HG02678 (cell line): ENCODE measurements around the gene PRDM15.
A peak's percentile ranks its signal among the peaks of the same experiment; 100 is the strongest.

Experiments
- ATAC-seq: cut with Tn5 transposase; IDR thresholded peaks from one replicate; pipeline ENCODE4 v1.9.1; 2021; ENCODE audit warnings: mild to moderate bottlenecking, moderate library complexity; ENCODE audit not compliant: unreplicated experiment

Gene PRDM15

GRCh38 chr21:41827951-41828883 is 50.9 kb downstream of the PRDM15 start:
- no peak for ATAC-seq

DNA sequence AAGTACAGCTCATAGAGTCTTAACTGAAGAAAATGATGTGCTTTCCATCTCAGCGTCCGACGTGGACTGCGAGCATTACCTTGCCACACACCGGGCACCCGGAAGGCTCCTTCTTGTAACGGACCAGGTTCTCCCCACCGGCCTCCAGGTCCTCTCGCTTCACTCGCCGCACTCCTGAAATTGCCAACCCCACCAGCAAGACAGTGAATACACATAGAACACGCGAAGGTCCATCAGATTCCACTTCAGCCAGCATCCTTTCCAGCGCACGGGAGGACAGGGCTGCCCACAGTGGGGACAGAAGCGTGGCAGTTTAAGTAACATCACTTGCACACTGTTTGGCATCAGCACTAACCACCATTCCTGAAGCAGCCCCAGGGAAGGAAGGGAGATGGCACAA is 53.3 kb downstream of the PRDM15 start:
- no peak for ATAC-seq

DNA sequence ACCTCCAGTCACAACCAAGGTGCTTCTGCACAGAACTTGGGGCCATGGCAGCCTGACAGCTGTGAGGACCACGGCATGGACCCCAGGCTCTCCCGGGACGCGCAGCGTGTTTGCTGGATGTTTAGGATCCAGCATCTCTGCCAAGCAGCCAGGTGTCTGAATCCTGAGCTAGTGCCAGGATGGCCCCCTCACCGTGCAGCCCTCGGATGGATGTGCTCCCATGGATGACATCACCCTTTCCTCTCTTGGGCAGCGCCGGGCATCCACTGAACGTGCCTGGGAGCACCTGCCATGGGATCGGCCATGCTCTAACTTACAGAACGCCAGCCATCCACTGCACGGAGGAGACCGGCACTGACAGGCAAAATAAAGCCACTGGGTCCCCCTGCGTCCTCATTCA is 53.9 kb downstream of the PRDM15 start:
- ATAC-seq = no peak

- no peak for ATAC-seq
Measured at GRCh38 chr21:41824466-41825207, 54.5 kb downstream of the PRDM15 start.

GRCh38 chr21:41823906-41824305 is 55.2 kb downstream of the PRDM15 start:
- ATAC-seq = no peak

- no peak for ATAC-seq
Measured at GRCh38 chr21:41823166-41823565, 56.0 kb downstream of the PRDM15 start.

- ATAC-seq = no peak
Measured at GRCh38 chr21:41821756-41822431, 57.2 kb downstream of the PRDM15 start.

DNA sequence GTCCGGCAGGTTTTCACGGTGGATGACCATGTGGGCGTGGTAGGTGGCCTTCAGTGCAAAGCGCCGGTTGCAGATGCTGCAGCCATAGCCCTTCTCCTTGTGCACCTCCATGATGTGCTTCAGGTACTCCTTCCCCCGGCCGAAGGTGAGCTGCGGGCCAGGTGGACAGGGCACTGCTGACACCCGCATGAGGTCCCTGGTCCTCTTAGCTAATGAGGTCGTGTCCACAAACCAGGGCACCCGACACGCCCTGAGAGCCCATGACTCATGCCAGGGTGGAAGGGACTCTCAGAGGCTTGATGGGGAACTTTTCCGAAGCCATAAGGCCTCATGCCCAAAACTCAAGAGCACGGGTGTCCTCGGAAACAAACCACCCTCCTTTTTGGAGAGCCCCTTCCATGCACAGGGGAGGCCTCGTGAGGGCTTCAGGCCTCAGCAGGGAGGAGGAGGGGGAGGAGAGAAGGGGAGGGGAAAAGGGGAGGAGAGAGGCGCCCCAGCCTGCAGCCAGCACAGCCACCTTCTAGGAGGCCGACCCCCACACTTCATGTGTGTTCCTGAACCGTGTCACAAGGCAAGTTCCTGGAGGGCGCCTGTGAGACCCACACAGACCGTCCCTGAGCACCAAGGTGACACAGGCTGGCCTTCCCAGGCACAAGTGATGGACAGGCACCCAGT is 57.9 kb downstream of the PRDM15 start:
- no peak for ATAC-seq

DNA sequence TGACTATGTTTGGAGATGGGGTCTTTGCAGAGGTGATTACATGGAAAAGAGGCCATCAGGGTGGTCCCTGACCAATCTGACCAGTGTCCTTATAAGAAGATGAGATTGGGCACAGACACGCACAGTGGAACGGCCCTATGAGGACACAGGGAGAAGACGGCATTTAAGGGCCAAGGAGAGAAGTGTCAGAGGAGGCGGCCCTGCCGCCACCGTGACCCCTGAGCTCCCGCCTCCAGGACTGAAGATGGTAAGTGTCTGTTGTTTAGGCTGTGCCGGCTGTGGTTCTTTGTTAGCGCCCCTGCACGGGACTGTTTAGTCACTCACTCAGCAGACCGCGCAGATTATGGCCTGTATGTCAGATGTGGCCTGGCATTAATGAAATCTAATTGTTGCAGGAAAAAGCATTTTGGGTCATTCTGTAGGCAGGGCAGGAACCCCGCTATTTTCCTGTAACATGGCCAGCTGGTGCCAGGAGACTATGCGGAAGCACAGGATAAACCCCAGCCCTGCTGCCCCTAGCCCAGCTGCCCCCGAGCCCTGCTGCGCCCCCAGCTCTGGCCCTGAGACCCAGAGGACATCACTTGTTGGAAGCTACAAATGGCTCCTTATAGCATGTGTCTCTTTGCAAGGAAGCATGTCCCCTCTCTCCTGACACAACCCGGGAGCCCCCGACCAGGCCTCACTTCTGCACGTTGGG is 58.6 kb downstream of the PRDM15 start:
- no peak for ATAC-seq

- ATAC-seq = no peak
Measured at GRCh38 chr21:41819856-41820281, 59.3 kb downstream of the PRDM15 start.

DNA sequence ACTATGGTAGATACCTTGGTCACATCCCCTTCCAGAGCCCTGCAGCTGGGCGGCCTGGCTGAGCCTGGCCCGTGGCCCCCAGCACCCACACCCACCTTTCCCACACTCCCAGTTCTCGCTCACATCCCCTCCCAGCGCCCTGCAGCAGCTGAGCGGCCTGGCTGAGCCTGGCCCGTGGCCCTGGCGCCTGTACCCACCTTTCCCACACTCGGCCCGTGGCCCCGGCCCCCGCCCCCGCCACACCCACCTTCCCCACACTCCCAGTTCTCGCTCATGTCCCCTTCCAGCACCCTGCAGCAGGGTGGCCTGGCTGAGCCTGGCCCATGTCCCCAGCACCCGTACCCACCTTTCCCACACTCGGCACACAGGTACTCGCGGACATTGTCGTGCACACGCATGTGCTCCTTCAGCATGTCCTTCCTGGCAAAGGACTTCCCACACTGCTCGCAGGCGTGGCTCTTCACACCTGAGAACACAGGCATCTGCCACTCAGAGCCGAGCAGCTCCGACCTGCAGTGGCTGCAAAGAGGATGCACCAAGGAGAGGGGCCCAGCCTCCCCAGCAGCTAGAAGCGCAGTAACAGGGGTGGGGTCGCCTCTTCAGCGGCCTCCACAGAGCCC is 59.8 kb downstream of the PRDM15 start:
- no peak for ATAC-seq

- ATAC-seq = no peak
Measured at GRCh38 chr21:41817877-41818855, 61.0 kb downstream of the PRDM15 start.

- peak; percentile 62 for ATAC-seq
Measured at GRCh38 chr21:41817228-41817627, 61.9 kb downstream of the PRDM15 start.

DNA sequence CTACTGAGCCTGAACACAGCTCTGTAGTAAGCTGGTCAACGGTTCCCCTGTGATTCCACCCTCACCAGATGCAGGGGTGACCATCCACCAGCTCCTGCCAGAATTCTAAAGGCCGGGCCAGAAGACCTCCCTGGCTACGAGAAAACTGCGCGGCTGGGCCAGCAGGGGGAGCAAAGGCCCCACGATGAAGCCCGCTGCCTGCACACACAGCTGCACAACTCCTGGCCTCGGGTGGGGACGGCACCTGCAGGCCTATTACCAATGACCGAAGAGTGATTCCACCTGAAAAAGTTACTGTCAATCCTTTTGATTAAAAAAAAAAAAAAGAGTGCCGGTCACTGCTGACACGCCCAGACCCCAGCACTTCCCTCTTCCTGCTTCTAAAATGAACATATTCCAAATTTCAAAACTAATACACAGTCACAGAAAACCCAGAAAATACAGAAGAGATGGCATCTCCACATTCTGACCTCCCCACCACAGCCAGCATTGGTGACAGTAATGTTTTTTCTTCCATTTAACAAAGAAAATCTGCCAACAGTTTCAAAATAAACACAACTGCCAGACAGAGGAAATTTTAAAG is 62.5 kb downstream of the PRDM15 start:
- ATAC-seq = no peak

- ATAC-seq = no peak
Measured at GRCh38 chr21:41815652-41816582, 63.2 kb downstream of the PRDM15 start.

- no peak for ATAC-seq
Measured at GRCh38 chr21:41813226-41813625, 65.9 kb downstream of the PRDM15 start.

- no peak for ATAC-seq
Measured at GRCh38 chr21:41812679-41813078, 66.5 kb downstream of the PRDM15 start.
